ENCODE measurements around the gene CLSTN2.
A peak's percentile ranks its signal among the peaks of the same experiment; 100 is the strongest.

CLSTN2 gene

GRCh38 chr3:139937674-139938279, 2.8 kb downstream of the CLSTN2 start:
- peaks cover 8 to 47% (median 21%) of the 10 kb centered on the region in 3 experiments for H3K27me3 ChIP-seq (ENCODE audit: control insufficient read depth in 3 of 3, insufficient read depth in 3 of 3, low read depth in 1 of 3, low read length in 3 of 3)
- H3K23ac ChIP-seq (ENCODE audit: low read depth, low read length, poor library complexity), result no peak overlapping the region
- H3K4me2 ChIP-seq (ENCODE audit: insufficient read depth, low read length, poor library complexity, severe bottlenecking), result no peak overlapping the region
- H3K36me3 ChIP-seq (replicated peaks in 1 of 2; ENCODE audit: control insufficient read depth in 2 of 2, insufficient read depth in 2 of 2, low read length in 2 of 2), result no peaks in the 10 kb centered on the region
- H3K9me3 ChIP-seq (replicated peaks in 1 of 2; ENCODE audit: control insufficient read depth in 2 of 2, insufficient read depth in 1 of 2, low read depth in 1 of 2, low read length in 2 of 2), result no peaks in the 10 kb centered on the region
- H2AK5ac ChIP-seq (ENCODE audit: low read depth, low read length), result no peak overlapping the region
- no peak overlapping the region for H2BK120ac ChIP-seq (ENCODE audit: low read depth, low read length)
- no peak overlapping the region for H3K14ac ChIP-seq (ENCODE audit: low read length)
- H2BK12ac ChIP-seq (ENCODE audit: low read length), result no peak overlapping the region
- no peak overlapping the region for H3K4me3 ChIP-seq (ENCODE audit: low read length in 2 of 2)
- H3K4me1 ChIP-seq (ENCODE audit: control insufficient read depth in 2 of 2, insufficient read depth in 1 of 2, low read depth in 1 of 2, low read length in 2 of 2), result peaks cover 7 to 8% of the 10 kb centered on the region in 2 donors
- no peak overlapping the region for H4K91ac ChIP-seq (ENCODE audit: low read depth, low read length, poor library complexity)
- no peak overlapping the region for H3K9ac ChIP-seq (ENCODE audit: low read depth, low read length, poor library complexity)
- H3K4ac ChIP-seq (ENCODE audit: low read length), result no peak overlapping the region
- no peaks in the 10 kb centered on the region for H3K79me1 ChIP-seq (ENCODE audit: low read depth, low read length)
- H3K18ac ChIP-seq (ENCODE audit: low read length), result no peak overlapping the region
- H2BK5ac ChIP-seq (ENCODE audit: low read length), result no peak overlapping the region
- no CpG with 5 or more reads among the region's 8 CpGs for WGBS, 2 donors (ENCODE audit: extremely low coverage in 2 of 2, insufficient read length in 2 of 2, insufficient replicate concordance in 1 of 2)
- no peak overlapping the region for H4K8ac ChIP-seq (ENCODE audit: low read depth, low read length)
- DNase-seq (ENCODE audit: low spot score), result peak; percentile 17
- no peak overlapping the region for H3K27ac ChIP-seq (replicated peaks; ENCODE audit: low read length)
- H2BK15ac ChIP-seq (ENCODE audit: low read length), result no peak overlapping the region
- H2AFZ ChIP-seq (ENCODE audit: low read length), result no peak overlapping the region

GRCh38 chr3:139939681-139940190, 4.8 kb downstream of the CLSTN2 start:
- WGBS, 2 donors (ENCODE audit: extremely low coverage in 2 of 2, insufficient read length in 2 of 2, insufficient replicate concordance in 1 of 2), result no CpG with 5 or more reads among the region's 2 CpGs
- Histone ChIP-seq H2BK120ac (ENCODE audit: low read depth, low read length) (no peak overlapping the region), H3K4ac (ENCODE audit: low read length) (no peak overlapping the region), H2AK5ac (ENCODE audit: low read depth, low read length) (no peak overlapping the region), H2BK15ac (ENCODE audit: low read length) (no peak overlapping the region), H4K91ac (ENCODE audit: low read depth, low read length, poor library complexity) (no peak overlapping the region), H3K23ac (ENCODE audit: low read depth, low read length, poor library complexity) (no peak overlapping the region), H3K4me2 (ENCODE audit: insufficient read depth, low read length, poor library complexity, severe bottlenecking) (no peak overlapping the region), H4K8ac (ENCODE audit: low read depth, low read length) (no peak overlapping the region), H2AFZ (ENCODE audit: low read length) (no peak overlapping the region), H3K79me1 (ENCODE audit: low read depth, low read length) (no peaks in the 10 kb centered on the region), H2BK12ac (ENCODE audit: low read length) (no peak overlapping the region), H2BK5ac (ENCODE audit: low read length) (no peak overlapping the region), H3K9ac (ENCODE audit: low read depth, low read length, poor library complexity) (no peak overlapping the region), H3K36me3 (replicated peaks in 1 of 2; ENCODE audit: control insufficient read depth in 2 of 2, insufficient read depth in 2 of 2, low read length in 2 of 2) (no peaks in the 10 kb centered on the region), H3K14ac (ENCODE audit: low read length) (no peak overlapping the region), H3K9me3 (replicated peaks in 1 of 2; ENCODE audit: control insufficient read depth in 2 of 2, insufficient read depth in 1 of 2, low read depth in 1 of 2, low read length in 2 of 2) (no peaks in the 10 kb centered on the region), H3K27ac (replicated peaks; ENCODE audit: low read length) (no peak overlapping the region), H3K4me1 (ENCODE audit: control insufficient read depth in 2 of 2, insufficient read depth in 1 of 2, low read depth in 1 of 2, low read length in 2 of 2) (peaks cover 5 to 8% of the 10 kb centered on the region in 2 donors), H3K27me3 (ENCODE audit: control insufficient read depth in 3 of 3, insufficient read depth in 3 of 3, low read depth in 1 of 3, low read length in 3 of 3) (peaks cover 8 to 27% (median 19%) of the 10 kb centered on the region in 3 experiments), H3K4me3 (ENCODE audit: low read length in 2 of 2) (no peak overlapping the region), H3K18ac (ENCODE audit: low read length) (no peak overlapping the region)
- no peak for DNase-seq (ENCODE audit: low spot score)

- Histone ChIP-seq H3K4ac (ENCODE audit: low read length) (no peak overlapping the region), H2AK5ac (ENCODE audit: low read depth, low read length) (no peak overlapping the region), H3K79me1 (ENCODE audit: low read depth, low read length) (no peaks in the 10 kb centered on the region), H3K23ac (ENCODE audit: low read depth, low read length, poor library complexity) (no peak overlapping the region), H3K18ac (ENCODE audit: low read length) (no peak overlapping the region), H2BK120ac (ENCODE audit: low read depth, low read length) (no peak overlapping the region), H3K9me3 (replicated peaks in 1 of 2; ENCODE audit: control insufficient read depth in 2 of 2, insufficient read depth in 1 of 2, low read depth in 1 of 2, low read length in 2 of 2) (no peaks in the 10 kb centered on the region), H3K27me3 (ENCODE audit: control insufficient read depth in 3 of 3, insufficient read depth in 3 of 3, low read depth in 1 of 3, low read length in 3 of 3) (peaks cover 6 to 20% (median 15%) of the 10 kb centered on the region in 3 experiments), H4K8ac (ENCODE audit: low read depth, low read length) (no peak overlapping the region), H2BK5ac (ENCODE audit: low read length) (no peak overlapping the region), H2AFZ (ENCODE audit: low read length) (no peak overlapping the region), H2BK12ac (ENCODE audit: low read length) (no peak overlapping the region), H3K36me3 (replicated peaks in 1 of 2; ENCODE audit: control insufficient read depth in 2 of 2, insufficient read depth in 2 of 2, low read length in 2 of 2) (no peaks in the 10 kb centered on the region), H3K9ac (ENCODE audit: low read depth, low read length, poor library complexity) (no peak overlapping the region), H3K4me2 (ENCODE audit: insufficient read depth, low read length, poor library complexity, severe bottlenecking) (no peak overlapping the region), H3K14ac (ENCODE audit: low read length) (no peak overlapping the region), H3K27ac (replicated peaks; ENCODE audit: low read length) (no peak overlapping the region), H4K91ac (ENCODE audit: low read depth, low read length, poor library complexity) (no peak overlapping the region), H3K4me1 (ENCODE audit: control insufficient read depth in 2 of 2, insufficient read depth in 1 of 2, low read depth in 1 of 2, low read length in 2 of 2) (peaks cover 4 to 6% of the 10 kb centered on the region in 2 donors), H3K4me3 (ENCODE audit: low read length in 2 of 2) (no peak overlapping the region), H2BK15ac (ENCODE audit: low read length) (no peak overlapping the region)
- WGBS, 2 donors (ENCODE audit: extremely low coverage in 2 of 2, insufficient read length in 2 of 2, insufficient replicate concordance in 1 of 2), result no CpG with 5 or more reads among the region's 1 CpG
- DNase-seq (ENCODE audit: low spot score), result no peak
These were observed 5.6 kb downstream of the CLSTN2 start for GRCh38 chr3:139940622-139941021.

GRCh38 chr3:139941580-139941979, 6.6 kb downstream of the CLSTN2 start:
- Histone ChIP-seq H3K14ac (ENCODE audit: low read length) (no peak overlapping the region), H2BK15ac (ENCODE audit: low read length) (no peak overlapping the region), H3K9me3 (replicated peaks in 1 of 2; ENCODE audit: control insufficient read depth in 2 of 2, insufficient read depth in 1 of 2, low read depth in 1 of 2, low read length in 2 of 2) (no peaks in the 10 kb centered on the region), H2AFZ (ENCODE audit: low read length) (no peak overlapping the region), H3K27ac (replicated peaks; ENCODE audit: low read length) (no peak overlapping the region), H3K79me1 (ENCODE audit: low read depth, low read length) (no peaks in the 10 kb centered on the region), H2AK5ac (ENCODE audit: low read depth, low read length) (no peak overlapping the region), H3K23ac (ENCODE audit: low read depth, low read length, poor library complexity) (no peak overlapping the region), H3K9ac (ENCODE audit: low read depth, low read length, poor library complexity) (no peak overlapping the region), H3K4me1 (ENCODE audit: control insufficient read depth in 2 of 2, insufficient read depth in 1 of 2, low read depth in 1 of 2, low read length in 2 of 2) (no peaks in the 10 kb centered on the region), H3K27me3 (ENCODE audit: control insufficient read depth in 3 of 3, insufficient read depth in 3 of 3, low read depth in 1 of 3, low read length in 3 of 3) (peaks cover 2 to 10% (median 5%) of the 10 kb centered on the region in 3 experiments), H2BK5ac (ENCODE audit: low read length) (no peak overlapping the region), H3K4me2 (ENCODE audit: insufficient read depth, low read length, poor library complexity, severe bottlenecking) (no peak overlapping the region), H3K36me3 (replicated peaks in 1 of 2; ENCODE audit: control insufficient read depth in 2 of 2, insufficient read depth in 2 of 2, low read length in 2 of 2) (no peaks in the 10 kb centered on the region), H3K4ac (ENCODE audit: low read length) (no peak overlapping the region), H4K8ac (ENCODE audit: low read depth, low read length) (no peak overlapping the region), H2BK12ac (ENCODE audit: low read length) (no peak overlapping the region), H4K91ac (ENCODE audit: low read depth, low read length, poor library complexity) (no peak overlapping the region), H3K18ac (ENCODE audit: low read length) (no peak overlapping the region), H3K4me3 (ENCODE audit: low read length in 2 of 2) (no peak overlapping the region), H2BK120ac (ENCODE audit: low read depth, low read length) (no peak overlapping the region)
- WGBS, 2 donors (ENCODE audit: extremely low coverage in 2 of 2, insufficient read length in 2 of 2, insufficient replicate concordance in 1 of 2), result no CpG with 5 or more reads among the region's 4 CpGs
- no peak for DNase-seq (ENCODE audit: low spot score)

Measured in neuronal stem cell (in vitro differentiated cells).